K562 (cell line): ENCODE results near the gene CHMP3. TPM values are rescaled to one million over a fixed set of nuclear protein-coding genes. Genes with fewer than 3 reads are reported as not detected.

Experiments used
- ATF7 ChIP-seq: fragments of 450-650 bp; IDR thresholded peaks from 2 replicates; pipeline ENCODE4 v1.7.1; 2014; ENCODE audit warnings: mild to moderate bottlenecking, moderate library complexity
- DDX20 ChIP-seq: fragments of 450-650 bp; IDR thresholded peaks from 2 replicates; pipeline ENCODE4 v1.6.1; 2016; ENCODE audit warnings: missing genetic modification characterization, low read depth, mild to moderate bottlenecking, missing compliant biosample characterization, moderate library complexity
- HDAC6 ChIP-seq: IDR thresholded peaks from 2 replicates; pipeline ENCODE4 v1.6.1; 2012; ENCODE audit warnings: low read depth, mild to moderate bottlenecking, control low read depth, inconsistent platforms, low read length, moderate library complexity
- HNRNPLL ChIP-seq: fragments of 200-400 bp; formaldehyde crosslinking; IDR thresholded peaks from 2 replicates; pipeline ENCODE4 v1.6.1; 2017; ENCODE audit warnings: low read length, low read depth, mild to moderate bottlenecking; ENCODE audit not compliant: poor library complexity, severe bottlenecking
- KLF6 ChIP-seq: fragments of 250-450 bp; sonication (Bioruptor Pico); IDR thresholded peaks from 2 replicates; pipeline ENCODE4 v1.4.0; 2020; ENCODE audit warnings: mild to moderate bottlenecking, moderate library complexity, borderline replicate concordance
- MTA2 ChIP-seq: fragments of 450-650 bp; IDR thresholded peaks from 2 replicates; pipeline ENCODE4 v1.6.1; 2016; ENCODE audit warnings: low read depth
- PURB ChIP-seq: sonication (generic); formaldehyde crosslinking; IDR thresholded peaks from 2 replicates; pipeline ENCODE4 v1.9.0; 2021; ENCODE audit warnings: low read depth, mild to moderate bottlenecking, missing genetic modification reagents
- RAD51 ChIP-seq: fragments of 450-650 bp; IDR thresholded peaks from 2 replicates; pipeline ENCODE4 v1.7.1; 2016; ENCODE audit warnings: low read depth, mild to moderate bottlenecking, borderline replicate concordance
- RBM17 ChIP-seq: fragments of 200-400 bp; formaldehyde crosslinking; IDR thresholded peaks from 2 replicates; pipeline ENCODE4 v1.6.1; 2017; ENCODE audit warnings: low read depth, mild to moderate bottlenecking, low read length, borderline replicate concordance
- RBM25 ChIP-seq: fragments of 200-400 bp; formaldehyde crosslinking; IDR thresholded peaks from 2 replicates; pipeline ENCODE4 v1.6.1; 2018; ENCODE audit warnings: low read length, low read depth, moderate library complexity; ENCODE audit not compliant: severe bottlenecking
- ZNF24 ChIP-seq: fragments of 450-650 bp; IDR thresholded peaks from 2 replicates; pipeline ENCODE4 v1.6.1; 2016
- ZNF3 ChIP-seq: fragments of 250-450 bp; sonication (Bioruptor Pico); IDR thresholded peaks from 2 replicates; pipeline ENCODE4 v1.5.0; 2021; ENCODE audit warnings: mild to moderate bottlenecking, moderate library complexity
- ZNF316 ChIP-seq: fragments of 450-650 bp; IDR thresholded peaks from 2 replicates; pipeline ENCODE4 v1.6.1; 2016
- ZNF354B ChIP-seq: fragments of 250-450 bp; sonication (Bioruptor Pico); IDR thresholded peaks from 2 replicates; pipeline ENCODE4 v1.4.0; 2020
- ZNF431 ChIP-seq: sonication (generic); formaldehyde crosslinking; IDR thresholded peaks from 2 replicates; pipeline ENCODE4 v1.8.0; 2022; ENCODE audit warnings: mild to moderate bottlenecking, missing genetic modification reagents
- polyA plus RNA-seq, 8 experiments: library from polyadenylated mRNA; depleted of rRNA in 4 of 8; stranded (reverse) in 5 of 8; unstranded in 3 of 8; fragments of >200 nt; fragmentation: Nextera tagmentation in 2 of 8; fragmentation: Illumina TruSeq in 1 of 8; extraction: Ambion mirVana in 2 of 8; extraction: Trizol in 1 of 8; gene quantifications; 2 replicates each; pipeline versions ENCODE4 v1.2.1 to v1.2.3, GENCODE V29; 2011 to 2014; ENCODE audit warnings: inconsistent platforms in 1 of 8, missing spikeins in 1 of 8
- total RNA-seq, 7 experiments: library from RNA; depleted of rRNA in 6 of 7; stranded (reverse); fragments of >200 nt in 6 of 7; fragmentation: Illumina TruSeq in 2 of 7; extraction: Trizol in 2 of 7; gene quantifications; 2 replicates each; pipeline versions ENCODE4 v1.2.1 to v1.2.3, GENCODE V29; 2011 to 2021; ENCODE audit warnings: low replicate concordance in 1 of 7
- TF ChIP-seq, protein P1 (sequence below): sonication (generic); formaldehyde crosslinking; IDR thresholded peaks from 2 replicates; pipeline ENCODE4 v1.8.1; 2023; ENCODE audit warnings: mild to moderate bottlenecking, missing genetic modification reagents
- TF ChIP-seq, protein P2 (sequence below): fragments of 200-800 bp; sonication (Bioruptor generic); IDR thresholded peaks from 2 replicates; pipeline ENCODE4 v1.6.1; 2016; ENCODE audit warnings: missing genetic modification characterization, missing compliant biosample characterization
- TF ChIP-seq, protein P3 (sequence below): fragments of 250-450 bp; sonication (Bioruptor Pico); IDR thresholded peaks from 2 replicates; pipeline ENCODE4 v1.4.0; 2020; ENCODE audit warnings: mild to moderate bottlenecking
- TF ChIP-seq, protein P4 (sequence below): sonication (generic); formaldehyde crosslinking; IDR thresholded peaks from 2 replicates; pipeline ENCODE4 v1.8.1; 2022; ENCODE audit warnings: missing genetic modification reagents

Gene CHMP3
- total and polyA plus RNA-seq, 9 of the 15 experiments (the other 6 are each of a cell fraction or from before 2014, with no cell fraction given) = 20.6 to 52.5 (median 31.7) TPM

DNA sequence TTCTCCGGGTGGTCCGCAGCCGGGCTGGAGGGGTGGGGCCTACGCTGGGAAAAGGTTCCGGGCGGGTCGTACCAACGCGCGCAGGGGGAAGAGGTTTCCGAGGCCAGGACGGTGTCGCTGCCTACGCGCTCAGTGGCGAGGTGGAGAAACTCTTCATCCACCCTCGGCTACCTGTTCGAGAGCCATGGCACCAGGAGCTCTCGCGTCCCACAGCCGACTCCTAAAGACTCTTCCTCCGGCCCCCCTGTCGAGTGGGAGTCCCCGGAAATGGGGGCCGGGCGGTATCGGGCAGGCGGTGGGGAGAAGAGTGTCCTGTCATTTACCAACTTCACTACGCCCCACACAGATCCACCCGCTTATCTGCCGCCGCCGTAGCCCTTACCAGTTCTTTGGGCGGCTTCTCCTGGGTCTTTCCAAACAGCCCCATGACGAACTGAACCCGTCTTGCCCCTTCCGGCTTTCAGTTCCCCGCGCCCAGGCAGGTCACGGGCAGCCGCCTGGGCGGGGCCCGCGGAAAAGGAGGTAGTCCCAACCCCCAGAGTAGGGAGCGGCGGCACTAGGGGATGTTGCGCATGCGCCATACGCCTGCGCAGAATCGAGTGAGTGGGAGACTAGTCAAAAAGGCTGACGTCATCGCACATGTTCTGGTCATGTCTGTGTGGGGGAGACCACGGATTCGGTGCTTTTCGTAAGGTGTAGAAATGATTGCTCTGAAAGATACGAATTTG is at the start of gene CHMP3 (continued):
- TF ChIP-seq RAD51 (0 out of 2 replicates have a peak, but pooled peaks have one; percentile 15), HNRNPLL (peak; percentile 59), ZNF3 (no peak), RBM17 (no peak), MTA2 (no peak), ZNF316 (peak; percentile 91), DDX20 (no peak), ATF7 (peak; percentile 99), PURB (CRISPR knock-in tag) (no peak), RBM25 (no peak), ZNF24 (no peak; the same call in 1 of the 2 replicates), HDAC6 (no peak), ZNF431 (no peak), ZNF354B (CRISPR knock-in tag) (0 out of 2 replicates have a peak, but pooled peaks have one; percentile 36), KLF6 (no peak; the same call in 1 of the 2 replicates)
- TF ChIP-seq, protein P1, sequence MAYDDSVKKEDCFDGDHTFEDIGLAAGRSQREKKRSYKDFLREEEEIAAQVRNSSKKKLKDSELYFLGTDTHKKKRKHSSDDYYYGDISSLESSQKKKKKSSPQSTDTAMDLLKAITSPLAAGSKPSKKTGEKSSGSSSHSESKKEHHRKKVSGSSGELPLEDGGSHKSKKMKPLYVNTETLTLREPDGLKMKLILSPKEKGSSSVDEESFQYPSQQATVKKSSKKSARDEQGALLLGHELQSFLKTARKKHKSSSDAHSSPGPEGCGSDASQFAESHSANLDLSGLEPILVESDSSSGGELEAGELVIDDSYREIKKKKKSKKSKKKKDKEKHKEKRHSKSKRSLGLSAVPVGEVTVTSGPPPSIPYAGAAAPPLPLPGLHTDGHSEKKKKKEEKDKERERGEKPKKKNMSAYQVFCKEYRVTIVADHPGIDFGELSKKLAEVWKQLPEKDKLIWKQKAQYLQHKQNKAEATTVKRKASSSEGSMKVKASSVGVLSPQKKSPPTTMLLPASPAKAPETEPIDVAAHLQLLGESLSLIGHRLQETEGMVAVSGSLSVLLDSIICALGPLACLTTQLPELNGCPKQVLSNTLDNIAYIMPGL (CRISPR knock-in tag) = no peak
- TF ChIP-seq, protein P2, sequence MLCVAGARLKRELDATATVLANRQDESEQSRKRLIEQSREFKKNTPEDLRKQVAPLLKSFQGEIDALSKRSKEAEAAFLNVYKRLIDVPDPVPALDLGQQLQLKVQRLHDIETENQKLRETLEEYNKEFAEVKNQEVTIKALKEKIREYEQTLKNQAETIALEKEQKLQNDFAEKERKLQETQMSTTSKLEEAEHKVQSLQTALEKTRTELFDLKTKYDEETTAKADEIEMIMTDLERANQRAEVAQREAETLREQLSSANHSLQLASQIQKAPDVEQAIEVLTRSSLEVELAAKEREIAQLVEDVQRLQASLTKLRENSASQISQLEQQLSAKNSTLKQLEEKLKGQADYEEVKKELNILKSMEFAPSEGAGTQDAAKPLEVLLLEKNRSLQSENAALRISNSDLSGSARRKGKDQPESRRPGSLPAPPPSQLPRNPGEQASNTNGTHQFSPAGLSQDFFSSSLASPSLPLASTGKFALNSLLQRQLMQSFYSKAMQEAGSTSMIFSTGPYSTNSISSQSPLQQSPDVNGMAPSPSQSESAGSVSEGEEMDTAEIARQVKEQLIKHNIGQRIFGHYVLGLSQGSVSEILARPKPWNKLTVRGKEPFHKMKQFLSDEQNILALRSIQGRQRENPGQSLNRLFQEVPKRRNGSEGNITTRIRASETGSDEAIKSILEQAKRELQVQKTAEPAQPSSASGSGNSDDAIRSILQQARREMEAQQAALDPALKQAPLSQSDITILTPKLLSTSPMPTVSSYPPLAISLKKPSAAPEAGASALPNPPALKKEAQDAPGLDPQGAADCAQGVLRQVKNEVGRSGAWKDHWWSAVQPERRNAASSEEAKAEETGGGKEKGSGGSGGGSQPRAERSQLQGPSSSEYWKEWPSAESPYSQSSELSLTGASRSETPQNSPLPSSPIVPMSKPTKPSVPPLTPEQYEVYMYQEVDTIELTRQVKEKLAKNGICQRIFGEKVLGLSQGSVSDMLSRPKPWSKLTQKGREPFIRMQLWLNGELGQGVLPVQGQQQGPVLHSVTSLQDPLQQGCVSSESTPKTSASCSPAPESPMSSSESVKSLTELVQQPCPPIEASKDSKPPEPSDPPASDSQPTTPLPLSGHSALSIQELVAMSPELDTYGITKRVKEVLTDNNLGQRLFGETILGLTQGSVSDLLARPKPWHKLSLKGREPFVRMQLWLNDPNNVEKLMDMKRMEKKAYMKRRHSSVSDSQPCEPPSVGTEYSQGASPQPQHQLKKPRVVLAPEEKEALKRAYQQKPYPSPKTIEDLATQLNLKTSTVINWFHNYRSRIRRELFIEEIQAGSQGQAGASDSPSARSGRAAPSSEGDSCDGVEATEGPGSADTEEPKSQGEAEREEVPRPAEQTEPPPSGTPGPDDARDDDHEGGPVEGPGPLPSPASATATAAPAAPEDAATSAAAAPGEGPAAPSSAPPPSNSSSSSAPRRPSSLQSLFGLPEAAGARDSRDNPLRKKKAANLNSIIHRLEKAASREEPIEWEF (CRISPR knock-in tag) = no peak
- TF ChIP-seq, protein P3, sequence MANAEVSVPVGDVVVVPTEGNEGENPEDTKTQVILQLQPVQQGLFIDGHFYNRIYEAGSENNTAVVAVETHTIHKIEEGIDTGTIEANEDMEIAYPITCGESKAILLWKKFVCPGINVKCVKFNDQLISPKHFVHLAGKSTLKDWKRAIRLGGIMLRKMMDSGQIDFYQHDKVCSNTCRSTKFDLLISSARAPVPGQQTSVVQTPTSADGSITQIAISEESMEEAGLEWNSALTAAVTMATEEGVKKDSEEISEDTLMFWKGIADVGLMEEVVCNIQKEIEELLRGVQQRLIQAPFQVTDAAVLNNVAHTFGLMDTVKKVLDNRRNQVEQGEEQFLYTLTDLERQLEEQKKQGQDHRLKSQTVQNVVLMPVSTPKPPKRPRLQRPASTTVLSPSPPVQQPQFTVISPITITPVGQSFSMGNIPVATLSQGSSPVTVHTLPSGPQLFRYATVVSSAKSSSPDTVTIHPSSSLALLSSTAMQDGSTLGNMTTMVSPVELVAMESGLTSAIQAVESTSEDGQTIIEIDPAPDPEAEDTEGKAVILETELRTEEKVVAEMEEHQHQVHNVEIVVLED (CRISPR knock-in tag) = 0 out of 2 replicates have a peak, but pooled peaks have one; percentile 40
- TF ChIP-seq, protein P4, sequence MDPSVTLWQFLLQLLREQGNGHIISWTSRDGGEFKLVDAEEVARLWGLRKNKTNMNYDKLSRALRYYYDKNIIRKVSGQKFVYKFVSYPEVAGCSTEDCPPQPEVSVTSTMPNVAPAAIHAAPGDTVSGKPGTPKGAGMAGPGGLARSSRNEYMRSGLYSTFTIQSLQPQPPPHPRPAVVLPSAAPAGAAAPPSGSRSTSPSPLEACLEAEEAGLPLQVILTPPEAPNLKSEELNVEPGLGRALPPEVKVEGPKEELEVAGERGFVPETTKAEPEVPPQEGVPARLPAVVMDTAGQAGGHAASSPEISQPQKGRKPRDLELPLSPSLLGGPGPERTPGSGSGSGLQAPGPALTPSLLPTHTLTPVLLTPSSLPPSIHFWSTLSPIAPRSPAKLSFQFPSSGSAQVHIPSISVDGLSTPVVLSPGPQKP (CRISPR knock-in tag) = no peak
